ENCODE data around the gene KCNAB2. TPM values are rescaled to one million over a fixed set of nuclear protein-coding genes. Genes with fewer than 3 reads are reported as not detected.

KCNAB2 gene
- total RNA-seq, 6 experiments from 2014 or later = 4.4 to 14.8 (median 6.9) TPM

GRCh38 chr1:6105763-6106162 is 60.1 kb downstream of the KCNAB2 start:
- Histone ChIP-seq H3K4me1 (no peaks in the 10 kb centered on the region), H3K9me3 (no peaks in the 10 kb centered on the region), H3K36me3 (no peaks in the 10 kb centered on the region), H3K27ac (no peak overlapping the region), H3K27me3 (no peaks in the 10 kb centered on the region), H3K4me3 (no peak overlapping the region)
- DNase-seq (peak in 1 of 3 donors; percentile 20), ATAC-seq (no peak)
- 50% methylated on average over 2 of the region's 7 CpGs for WGBS (ENCODE audit: insufficient coverage, low coverage, low lambda C conversion rate, missing lambda C conversion rate)
- intact Hi-C loops (cut with DNase I) = loop anchor here in 1 of 2 donors (5.0 kb wide), 1 partner anchor 142 kb away; no protein-coding TSS in a partner anchor
- no peak for TF ChIP-seq CTCF (IDR thresholded peaks at IDR 0.05)
- TF ChIP-seq POLR2A (IDR thresholded peaks at IDR 0.05) = no peak

- intact Hi-C loops (cut with DNase I) = loop anchor here in 1 of 2 donors (5.0 kb wide), 1 partner anchor 141 kb away; no protein-coding TSS in a partner anchor
- H3K9me3 ChIP-seq = no peaks in the 10 kb centered on the region
- H3K27me3 ChIP-seq = no peaks in the 10 kb centered on the region
- DNase-seq (peak in 1 of 3 donors; percentile 35), ATAC-seq (no peak)
- TF ChIP-seq CTCF (IDR thresholded peaks at IDR 0.05) (no peak), POLR2A (IDR thresholded peaks at IDR 0.05) (no peak)
- no peak overlapping the region for H3K27ac ChIP-seq
- no peaks in the 10 kb centered on the region for H3K36me3 ChIP-seq
- no peak overlapping the region for H3K4me3 ChIP-seq
- no peaks in the 10 kb centered on the region for H3K4me1 ChIP-seq
- 86% methylated on average over 16 of the region's 28 CpGs for WGBS (ENCODE audit: insufficient coverage, low coverage, low lambda C conversion rate, missing lambda C conversion rate)
Observed at GRCh38 chr1:6106321-6106731, 60.6 kb downstream of the KCNAB2 start.

GRCh38 chr1:6106977-6107376 is 61.3 kb downstream of the KCNAB2 start:
- TF ChIP-seq CTCF (IDR thresholded peaks at IDR 0.05) = no peak
- no peak for TF ChIP-seq POLR2A (IDR thresholded peaks at IDR 0.05)
- Histone ChIP-seq H3K27me3 (no peaks in the 10 kb centered on the region), H3K9me3 (no peaks in the 10 kb centered on the region), H3K36me3 (no peaks in the 10 kb centered on the region), H3K4me1 (no peaks in the 10 kb centered on the region), H3K27ac (no peak overlapping the region), H3K4me3 (no peak overlapping the region)
- 79% methylated on average over 5 of the region's 6 CpGs for WGBS (ENCODE audit: insufficient coverage, low coverage, low lambda C conversion rate, missing lambda C conversion rate)
- DNase-seq (no peak), ATAC-seq (no peak)
- intact Hi-C loops (cut with DNase I) = loop anchor here in 1 of 2 donors (5.0 kb wide), 1 partner anchor 140 kb away; no protein-coding TSS in a partner anchor

- intact Hi-C loops (cut with DNase I) = loop anchor here in 1 of 2 donors (5.0 kb wide), 1 partner anchor 140 kb away; no protein-coding TSS in a partner anchor
- 70% methylated on average over 8 of the region's 8 CpGs for WGBS (ENCODE audit: insufficient coverage, low coverage, low lambda C conversion rate, missing lambda C conversion rate)
- no peaks in the 10 kb centered on the region for H3K27me3 ChIP-seq
Observed at GRCh38 chr1:6107409-6108356, 62.0 kb downstream of the KCNAB2 start.

More at GRCh38 chr1:6107409-6108356, 62.0 kb downstream of the KCNAB2 start:
- H3K9me3 ChIP-seq = no peaks in the 10 kb centered on the region
- ATAC-seq (no peak), DNase-seq (no peak)
- no peaks in the 10 kb centered on the region for H3K36me3 ChIP-seq
- H3K4me3 ChIP-seq = no peak overlapping the region
- H3K4me1 ChIP-seq = no peaks in the 10 kb centered on the region
- TF ChIP-seq CTCF (IDR thresholded peaks at IDR 0.05) (no peak), POLR2A (IDR thresholded peaks at IDR 0.05) (no peak)
- H3K27ac ChIP-seq = no peak overlapping the region

All from right lobe of liver (tissue), 6 donors.